GM12878 (cell line): ENCODE measurements around the gene GPR39.

Experiments used
- EZH2 ChIP-seq: IDR thresholded peaks from 2 replicates; pipeline ENCODE4 v1.6.1; 2012; ENCODE audit warnings: low read depth, mild to moderate bottlenecking, control low read depth, inconsistent platforms, low read length, borderline replicate concordance; ENCODE audit not compliant: control insufficient read depth
- POLR2AphosphoS2 ChIP-seq: IDR thresholded peaks from 2 replicates; pipeline ENCODE4 v1.6.1; 2011; ENCODE audit warnings: low read depth, mild to moderate bottlenecking, low read length, improper control_type of control experiment, moderate library complexity
- TAF1 ChIP-seq: IDR thresholded peaks from 2 replicates; pipeline ENCODE4 v1.6.1; 2011; ENCODE audit warnings: mild to moderate bottlenecking, low read depth, low read length, borderline replicate concordance
- TF ChIP-seq, protein P1 (sequence below), 3 experiments: IDR thresholded peaks in 2 of 3; conservative IDR thresholded peaks in 1 of 3; 2 replicates each; pipeline ENCODE4 v1.5.1; 2011; ENCODE audit warnings: low read depth in 3 of 3, low read length in 3 of 3, mild to moderate bottlenecking in 3 of 3, control low read depth in 2 of 3, moderate library complexity in 2 of 3, inconsistent platforms in 1 of 3, mixed read lengths in 1 of 3; ENCODE audit not compliant: control insufficient read depth in 2 of 3, insufficient read depth in 1 of 3; ENCODE audit errors: extremely low read depth in 1 of 3
- TF ChIP-seq, protein P2 (sequence below): fragments of 450-650 bp; formaldehyde crosslinking; IDR thresholded peaks from 2 replicates; pipeline ENCODE4 v1.4.0; 2020; ENCODE audit warnings: mild to moderate bottlenecking, moderate library complexity

DNA sequence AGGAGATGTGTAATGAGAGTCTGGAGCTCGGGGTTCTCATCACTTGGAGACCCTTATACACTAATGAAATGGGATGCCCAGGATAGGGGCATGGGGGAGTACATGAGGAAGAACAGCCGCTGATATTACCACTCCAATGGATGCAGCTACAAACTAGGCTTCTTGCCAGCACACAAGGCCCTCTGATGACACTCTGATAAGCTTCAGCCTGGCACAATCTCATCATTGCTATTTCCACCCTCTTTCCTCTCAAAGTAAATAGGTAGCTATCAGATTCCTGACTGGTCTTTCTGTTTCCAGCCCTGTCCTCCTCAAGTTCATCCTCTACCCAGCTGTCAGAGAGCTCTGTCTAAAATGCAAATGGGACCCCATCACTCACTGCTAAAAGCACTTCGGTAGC, 103.0 kb downstream of the GPR39 start:
- TF ChIP-seq POLR2AphosphoS2 (no peak), TAF1 (no peak), EZH2 (no peak)
- TF ChIP-seq, protein P1, sequence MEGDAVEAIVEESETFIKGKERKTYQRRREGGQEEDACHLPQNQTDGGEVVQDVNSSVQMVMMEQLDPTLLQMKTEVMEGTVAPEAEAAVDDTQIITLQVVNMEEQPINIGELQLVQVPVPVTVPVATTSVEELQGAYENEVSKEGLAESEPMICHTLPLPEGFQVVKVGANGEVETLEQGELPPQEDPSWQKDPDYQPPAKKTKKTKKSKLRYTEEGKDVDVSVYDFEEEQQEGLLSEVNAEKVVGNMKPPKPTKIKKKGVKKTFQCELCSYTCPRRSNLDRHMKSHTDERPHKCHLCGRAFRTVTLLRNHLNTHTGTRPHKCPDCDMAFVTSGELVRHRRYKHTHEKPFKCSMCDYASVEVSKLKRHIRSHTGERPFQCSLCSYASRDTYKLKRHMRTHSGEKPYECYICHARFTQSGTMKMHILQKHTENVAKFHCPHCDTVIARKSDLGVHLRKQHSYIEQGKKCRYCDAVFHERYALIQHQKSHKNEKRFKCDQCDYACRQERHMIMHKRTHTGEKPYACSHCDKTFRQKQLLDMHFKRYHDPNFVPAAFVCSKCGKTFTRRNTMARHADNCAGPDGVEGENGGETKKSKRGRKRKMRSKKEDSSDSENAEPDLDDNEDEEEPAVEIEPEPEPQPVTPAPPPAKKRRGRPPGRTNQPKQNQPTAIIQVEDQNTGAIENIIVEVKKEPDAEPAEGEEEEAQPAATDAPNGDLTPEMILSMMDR (IDR thresholded peaks at IDR 0.05 in 2 of 3, conservative IDR thresholded peaks at IDR 0.05 in 1 of 3; ENCODE audit: control insufficient read depth in 2 of 3, extremely low read depth in 1 of 3, insufficient read depth in 1 of 3, low read depth in 3 of 3, low read length in 3 of 3): no peak
- TF ChIP-seq, protein P2, sequence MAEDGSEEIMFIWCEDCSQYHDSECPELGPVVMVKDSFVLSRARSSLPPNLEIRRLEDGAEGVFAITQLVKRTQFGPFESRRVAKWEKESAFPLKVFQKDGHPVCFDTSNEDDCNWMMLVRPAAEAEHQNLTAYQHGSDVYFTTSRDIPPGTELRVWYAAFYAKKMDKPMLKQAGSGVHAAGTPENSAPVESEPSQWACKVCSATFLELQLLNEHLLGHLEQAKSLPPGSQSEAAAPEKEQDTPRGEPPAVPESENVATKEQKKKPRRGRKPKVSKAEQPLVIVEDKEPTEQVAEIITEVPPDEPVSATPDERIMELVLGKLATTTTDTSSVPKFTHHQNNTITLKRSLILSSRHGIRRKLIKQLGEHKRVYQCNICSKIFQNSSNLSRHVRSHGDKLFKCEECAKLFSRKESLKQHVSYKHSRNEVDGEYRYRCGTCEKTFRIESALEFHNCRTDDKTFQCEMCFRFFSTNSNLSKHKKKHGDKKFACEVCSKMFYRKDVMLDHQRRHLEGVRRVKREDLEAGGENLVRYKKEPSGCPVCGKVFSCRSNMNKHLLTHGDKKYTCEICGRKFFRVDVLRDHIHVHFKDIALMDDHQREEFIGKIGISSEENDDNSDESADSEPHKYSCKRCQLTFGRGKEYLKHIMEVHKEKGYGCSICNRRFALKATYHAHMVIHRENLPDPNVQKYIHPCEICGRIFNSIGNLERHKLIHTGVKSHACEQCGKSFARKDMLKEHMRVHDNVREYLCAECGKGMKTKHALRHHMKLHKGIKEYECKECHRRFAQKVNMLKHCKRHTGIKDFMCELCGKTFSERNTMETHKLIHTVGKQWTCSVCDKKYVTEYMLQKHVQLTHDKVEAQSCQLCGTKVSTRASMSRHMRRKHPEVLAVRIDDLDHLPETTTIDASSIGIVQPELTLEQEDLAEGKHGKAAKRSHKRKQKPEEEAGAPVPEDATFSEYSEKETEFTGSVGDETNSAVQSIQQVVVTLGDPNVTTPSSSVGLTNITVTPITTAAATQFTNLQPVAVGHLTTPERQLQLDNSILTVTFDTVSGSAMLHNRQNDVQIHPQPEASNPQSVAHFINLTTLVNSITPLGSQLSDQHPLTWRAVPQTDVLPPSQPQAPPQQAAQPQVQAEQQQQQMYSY (CRISPR knock-in tag): no peak
